HG02885 (cell line): ENCODE results near the gene NFATC1.

ENCODE experiments used
- ATAC-seq: cut with Tn5 transposase; IDR thresholded peaks from one replicate; pipeline ENCODE4 v1.9.1; 2021; ENCODE audit warnings: mild to moderate bottlenecking; ENCODE audit not compliant: unreplicated experiment, poor library complexity

Gene NFATC1

DNA sequence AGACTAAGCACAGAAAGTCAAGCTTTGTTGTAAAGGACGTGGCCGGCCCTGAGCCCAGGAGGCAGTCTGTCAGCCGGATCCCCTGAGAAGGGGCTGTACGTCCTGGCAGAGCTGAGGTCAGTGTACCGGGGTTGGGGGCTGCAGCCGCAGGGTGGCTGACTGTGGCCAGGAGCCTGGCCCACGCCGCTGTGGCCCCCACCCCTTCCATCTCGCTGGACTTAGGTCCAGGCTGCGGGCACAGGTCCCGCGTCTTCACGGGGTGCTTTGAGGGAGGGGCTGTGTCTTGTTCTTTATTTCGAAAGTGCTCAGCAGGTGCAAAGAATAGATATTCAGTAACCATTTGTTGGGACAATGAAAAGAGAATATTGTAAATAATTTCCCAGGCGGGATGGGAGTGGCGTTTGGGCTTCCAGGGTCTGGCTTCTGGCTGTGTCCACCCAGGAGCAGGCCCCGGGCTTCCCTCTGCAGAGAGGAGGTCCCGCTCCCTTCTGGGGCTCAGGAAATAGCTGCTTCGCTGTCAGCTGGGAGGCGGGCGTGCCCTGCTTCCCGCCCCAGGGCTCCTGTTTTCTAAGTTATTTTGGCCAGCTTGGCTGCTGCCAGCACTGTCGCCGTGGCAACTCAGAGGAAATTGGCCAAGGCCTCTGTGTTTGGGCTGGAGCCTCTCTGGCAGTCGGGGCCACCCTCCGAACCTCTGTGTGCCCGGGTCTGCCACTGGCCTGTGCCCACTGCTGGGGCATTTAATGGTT is 7.4 kb downstream of the NFATC1 start:
- no peak for ATAC-seq

DNA sequence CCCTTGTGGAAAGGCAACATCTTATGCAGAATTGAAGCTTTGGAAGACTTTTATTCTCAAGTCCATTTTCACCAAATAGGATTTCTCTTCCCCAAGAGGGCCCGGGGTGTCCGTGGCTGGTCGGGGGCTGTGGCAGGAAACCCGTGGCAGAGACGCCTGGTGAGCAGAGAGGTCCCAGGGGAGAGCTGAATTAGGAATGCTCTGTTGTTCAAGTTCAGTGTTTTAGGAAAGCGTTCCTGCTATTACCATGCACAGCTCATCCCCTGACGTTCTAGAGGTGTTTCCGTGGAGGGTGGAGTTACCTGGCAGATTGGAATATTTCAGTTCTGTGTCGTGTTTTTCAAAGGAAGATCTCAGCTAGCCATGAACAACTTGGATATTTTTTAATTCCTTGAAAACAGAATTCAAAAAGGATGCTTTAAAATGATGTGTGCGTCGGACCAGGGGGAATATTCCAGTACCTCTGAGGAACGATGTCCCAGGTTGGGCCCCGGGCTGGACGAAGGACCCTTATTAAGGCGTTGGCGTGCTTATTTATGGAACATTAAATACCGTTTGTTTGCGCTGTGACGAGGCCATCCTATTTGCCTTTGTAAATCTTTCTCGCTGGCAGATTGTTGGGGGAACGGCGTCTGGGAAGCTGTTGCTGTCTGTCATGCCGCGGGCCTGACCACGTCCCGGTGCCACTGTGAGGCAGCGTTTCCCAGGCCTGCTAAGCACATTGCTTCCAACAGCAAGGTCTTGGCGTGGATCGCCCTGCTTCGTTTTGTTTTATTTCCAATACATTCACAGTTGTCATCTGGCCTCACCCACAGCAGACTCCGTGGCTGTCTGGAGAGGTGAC is 8.2 kb downstream of the NFATC1 start:
- no peak for ATAC-seq

DNA sequence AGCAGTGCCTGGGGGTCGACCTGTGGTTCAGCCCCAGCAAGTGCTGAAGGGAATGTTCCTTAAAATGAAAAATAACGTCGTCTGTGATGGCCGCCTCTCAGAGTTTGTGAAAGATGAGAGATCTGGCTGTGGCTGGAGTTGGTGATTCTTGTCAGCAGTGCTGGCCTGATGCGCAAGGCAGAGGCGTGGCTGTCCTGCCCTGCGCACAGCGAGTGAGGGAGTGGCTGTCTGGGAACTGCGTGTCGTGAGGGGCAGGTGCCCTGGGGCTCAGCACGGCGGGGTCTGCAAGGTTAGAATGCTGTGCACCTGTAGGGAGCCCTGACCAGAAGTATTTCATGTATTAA is 8.8 kb downstream of the NFATC1 start:
- ATAC-seq, result no peak

DNA sequence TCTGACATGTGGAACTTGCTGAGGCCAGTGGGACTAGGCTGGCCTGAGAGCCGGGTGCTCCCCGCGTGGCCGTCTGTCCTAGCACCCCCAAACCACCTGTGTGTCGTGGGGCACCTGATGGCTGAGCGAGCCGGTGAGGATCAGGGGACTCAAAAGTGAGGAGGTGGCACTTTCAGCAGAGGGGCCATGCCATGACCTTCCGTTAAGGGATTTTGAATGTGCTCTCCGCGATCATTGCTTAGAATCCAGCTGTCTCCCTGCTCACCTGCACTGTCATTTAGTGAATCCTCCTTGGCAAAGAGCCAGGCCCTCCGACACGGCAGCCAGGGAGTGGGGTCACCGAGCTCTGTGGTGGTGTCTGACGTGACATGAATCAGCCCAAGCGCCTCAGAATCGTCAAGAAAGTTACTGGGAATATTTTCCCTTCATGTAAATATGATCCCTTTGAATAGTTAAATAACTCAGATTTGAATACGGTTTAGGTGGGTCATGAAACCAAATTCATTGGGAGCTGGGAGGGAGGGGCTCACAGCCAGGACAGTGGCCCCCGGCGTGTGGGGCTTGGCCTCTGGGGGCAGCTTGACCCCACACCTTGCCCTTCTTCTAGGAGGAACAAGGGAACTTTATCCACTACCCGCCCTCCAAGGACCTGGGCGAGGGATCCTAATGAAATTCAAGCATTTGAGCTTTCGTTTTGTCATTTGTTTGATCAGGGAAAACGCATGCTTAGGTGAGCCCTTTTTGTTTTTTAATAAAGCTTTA is 9.5 kb downstream of the NFATC1 start:
- peak; percentile 26 for ATAC-seq

DNA sequence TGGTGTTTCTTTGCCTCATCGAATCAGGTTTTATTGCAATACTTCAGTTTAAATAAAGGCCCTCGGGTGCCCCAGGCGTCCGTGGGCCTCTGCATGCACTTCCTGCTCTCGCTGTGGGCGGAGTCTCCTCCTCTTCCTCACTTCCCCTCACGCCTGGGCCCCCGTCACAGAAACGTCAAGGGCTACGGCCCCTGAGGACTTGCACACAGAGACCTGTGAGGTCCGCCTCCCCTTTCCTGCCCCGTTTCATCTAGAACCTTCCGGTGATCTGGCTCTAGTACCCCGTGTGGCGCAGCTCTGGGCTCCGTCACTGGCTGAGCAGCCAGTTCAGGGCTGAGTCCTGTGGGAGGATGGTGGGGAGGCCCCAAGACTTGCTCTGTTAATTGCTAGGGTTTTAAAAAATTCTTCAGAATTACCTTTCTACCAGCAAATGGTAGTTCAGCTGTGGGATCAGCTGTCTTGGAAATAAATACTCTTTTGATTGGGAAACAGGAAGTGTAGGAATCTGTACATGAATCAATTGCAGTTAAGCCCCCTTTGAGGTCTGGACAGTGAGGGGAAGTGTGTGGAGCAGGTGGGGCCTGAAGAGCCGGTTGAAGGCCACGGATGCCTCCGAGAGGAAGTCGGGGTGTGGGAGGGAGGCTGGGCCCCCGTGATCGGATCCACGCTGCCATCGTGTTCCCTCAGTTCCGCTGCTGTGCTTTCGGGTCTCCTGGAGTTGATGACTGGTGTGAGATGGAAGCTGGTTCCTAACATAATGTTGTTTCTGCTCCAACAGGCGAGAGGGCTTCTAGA is 10.2 kb downstream of the NFATC1 start:
- peak; percentile 79 for ATAC-seq

DNA sequence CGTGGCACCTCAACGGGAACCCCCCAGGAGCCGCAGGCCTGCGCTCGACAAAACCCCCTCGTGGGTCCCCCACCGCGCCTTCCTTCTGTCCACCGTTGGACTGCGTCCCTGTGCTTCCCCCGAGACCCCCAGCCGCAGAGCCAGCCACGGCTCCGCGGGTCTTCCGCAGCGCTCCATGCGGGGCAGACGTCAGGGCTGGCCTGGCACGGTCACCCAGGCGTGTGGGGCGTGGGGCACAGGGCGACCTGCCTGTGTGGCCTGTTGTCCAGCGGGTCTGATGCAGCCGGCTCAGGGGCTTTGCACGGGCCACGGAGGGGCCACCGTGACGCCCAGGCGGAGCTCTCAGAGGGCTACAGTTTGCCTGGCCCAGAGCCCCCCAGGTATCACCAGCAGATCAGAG is 11.0 kb downstream of the NFATC1 start:
- ATAC-seq, result no peak

DNA sequence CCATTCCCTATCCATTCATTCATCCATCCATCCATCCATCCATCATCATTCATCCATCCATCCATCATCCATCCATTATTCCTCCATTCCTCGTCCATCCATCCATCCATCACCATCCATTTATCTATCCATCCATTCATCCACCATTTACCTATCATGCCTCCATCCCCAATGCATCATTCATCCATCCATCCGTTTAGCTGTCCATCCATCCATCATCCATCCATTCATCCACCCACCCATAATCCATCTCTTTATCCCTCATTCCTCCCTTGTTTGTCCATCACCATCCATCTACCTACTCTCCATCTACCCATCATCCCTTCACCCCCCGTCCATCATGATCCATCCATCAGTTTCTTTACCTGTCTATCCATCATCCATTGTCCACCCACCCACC is 13.6 kb downstream of the NFATC1 start:
- no peak for ATAC-seq

DNA sequence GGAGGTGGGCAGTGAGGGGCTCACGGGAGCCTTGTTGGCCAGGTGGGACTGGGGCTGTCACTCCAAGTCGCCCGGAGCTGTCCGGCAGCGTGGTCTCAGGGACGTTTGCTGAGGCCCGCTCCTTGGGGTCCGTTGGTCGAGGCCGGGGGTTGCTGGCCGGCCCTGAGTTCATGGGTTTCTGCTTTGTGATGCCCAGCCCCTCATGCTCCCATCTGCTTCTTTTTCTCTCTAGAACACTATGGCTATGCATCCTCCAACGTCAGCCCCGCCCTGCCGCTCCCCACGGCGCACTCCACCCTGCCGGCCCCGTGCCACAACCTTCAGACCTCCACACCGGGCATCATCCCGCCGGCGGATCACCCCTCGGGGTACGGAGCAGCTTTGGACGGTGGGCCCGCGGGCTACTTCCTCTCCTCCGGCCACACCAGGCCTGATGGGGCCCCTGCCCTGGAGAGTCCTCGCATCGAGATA is 14.5 kb downstream of the NFATC1 start:
- ATAC-seq, result no peak

DNA sequence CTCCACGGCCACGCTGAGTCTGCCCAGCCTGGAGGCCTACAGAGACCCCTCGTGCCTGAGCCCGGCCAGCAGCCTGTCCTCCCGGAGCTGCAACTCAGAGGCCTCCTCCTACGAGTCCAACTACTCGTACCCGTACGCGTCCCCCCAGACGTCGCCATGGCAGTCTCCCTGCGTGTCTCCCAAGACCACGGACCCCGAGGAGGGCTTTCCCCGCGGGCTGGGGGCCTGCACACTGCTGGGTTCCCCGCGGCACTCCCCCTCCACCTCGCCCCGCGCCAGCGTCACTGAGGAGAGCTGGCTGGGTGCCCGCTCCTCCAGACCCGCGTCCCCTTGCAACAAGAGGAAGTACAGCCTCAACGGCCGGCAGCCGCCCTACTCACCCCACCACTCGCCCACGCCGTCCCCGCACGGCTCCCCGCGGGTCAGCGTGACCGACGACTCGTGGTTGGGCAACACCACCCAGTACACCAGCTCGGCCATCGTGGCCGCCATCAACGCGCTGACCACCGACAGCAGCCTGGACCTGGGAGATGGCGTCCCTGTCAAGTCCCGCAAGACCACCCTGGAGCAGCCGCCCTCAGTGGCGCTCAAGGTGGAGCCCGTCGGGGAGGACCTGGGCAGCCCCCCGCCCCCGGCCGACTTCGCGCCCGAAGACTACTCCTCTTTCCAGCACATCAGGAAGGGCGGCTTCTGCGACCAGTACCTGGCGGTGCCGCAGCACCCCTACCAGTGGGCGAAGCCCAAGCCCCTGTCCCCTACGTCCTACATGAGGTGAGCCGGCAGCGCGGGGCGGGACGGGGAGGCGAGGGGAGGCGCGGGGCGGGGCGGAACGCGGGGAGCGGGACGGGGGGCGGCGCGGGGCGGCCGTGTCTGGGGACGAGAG is 15.2 kb downstream of the NFATC1 start:
- no peak for ATAC-seq

DNA sequence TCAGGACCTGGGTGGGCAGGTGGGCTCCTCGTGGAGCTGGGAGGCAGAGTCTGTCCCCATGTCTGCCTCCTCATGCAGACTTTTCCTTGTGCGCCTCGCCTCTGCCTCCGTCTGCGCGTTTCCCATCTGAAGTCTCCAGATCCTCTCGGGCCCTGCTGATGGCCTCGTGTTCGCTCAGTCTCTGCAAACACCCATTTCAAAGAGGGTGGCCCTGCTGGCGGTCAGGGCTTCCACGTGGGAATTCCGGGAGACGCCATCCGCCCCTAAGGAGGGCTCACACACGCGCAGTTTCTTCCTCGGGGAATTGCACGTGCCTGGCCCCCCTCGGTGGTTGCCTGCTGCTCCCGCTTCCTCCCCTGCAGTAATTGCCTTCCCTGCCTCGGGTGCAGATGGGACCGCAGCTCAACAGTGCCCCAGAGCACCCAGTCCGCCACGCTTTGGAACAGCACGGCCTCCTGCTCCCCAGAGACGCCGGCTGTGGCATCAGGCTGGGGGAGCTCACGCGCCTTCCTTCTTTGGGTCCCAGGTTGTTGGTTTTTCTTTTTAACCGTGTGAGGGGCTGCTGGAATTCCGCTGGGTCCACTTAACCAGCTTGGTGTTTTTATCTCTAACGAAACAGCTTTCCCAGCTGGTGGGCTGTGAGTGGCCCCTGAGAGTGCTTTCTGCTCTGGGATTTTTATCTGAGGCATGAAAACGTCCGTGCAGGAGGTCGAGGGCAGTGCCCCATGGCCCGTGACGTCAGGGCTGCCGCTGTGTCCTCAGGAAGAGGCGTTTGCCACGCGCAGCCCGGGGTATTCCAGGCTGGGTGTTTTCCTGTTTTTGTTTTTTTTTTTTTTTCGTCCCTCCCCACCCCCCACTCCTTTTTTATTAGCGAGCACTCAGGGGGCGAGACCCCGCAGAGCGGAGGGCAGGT is 16.1 kb downstream of the NFATC1 start:
- no peak for ATAC-seq

DNA sequence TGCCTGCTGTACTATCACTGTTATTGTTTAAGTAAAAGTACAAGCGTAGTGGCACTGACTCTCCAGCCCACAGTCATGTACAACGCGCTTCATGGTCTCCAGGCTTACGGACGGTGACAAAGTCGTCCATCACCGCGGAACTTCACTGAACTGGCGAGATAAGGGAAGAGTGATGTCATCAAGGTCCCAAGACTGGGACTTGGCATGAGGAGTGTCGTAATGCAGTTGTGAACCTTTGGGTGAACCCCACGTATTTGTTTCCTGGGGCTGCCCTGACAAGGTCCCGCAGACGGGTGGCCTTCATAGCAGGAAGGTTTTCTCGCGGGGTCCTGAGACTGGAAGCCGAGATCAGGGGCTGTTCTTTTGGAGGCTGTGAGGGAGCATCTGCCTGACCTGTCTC is 17.3 kb downstream of the NFATC1 start:
- ATAC-seq, result no peak

DNA sequence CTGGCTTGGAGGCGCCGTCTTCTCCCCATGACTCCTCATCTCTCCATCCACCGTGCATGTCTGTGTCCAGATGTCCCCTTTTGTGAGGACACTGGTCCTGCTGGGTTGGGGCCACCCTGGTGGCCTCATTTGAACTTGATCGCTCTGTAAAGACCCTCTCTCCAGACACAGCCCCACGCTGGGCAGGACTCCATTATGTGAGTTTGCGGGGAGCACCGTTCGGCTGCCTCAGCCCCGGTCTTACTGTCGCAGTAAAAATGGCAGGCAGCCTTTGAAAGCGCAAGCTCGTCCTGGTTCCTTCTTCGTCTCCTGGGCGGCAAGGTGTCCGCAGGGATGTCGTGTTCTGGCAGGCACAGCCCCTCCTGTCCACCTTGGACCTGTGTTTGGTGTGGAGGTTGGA is 17.7 kb downstream of the NFATC1 start:
- no peak for ATAC-seq

DNA sequence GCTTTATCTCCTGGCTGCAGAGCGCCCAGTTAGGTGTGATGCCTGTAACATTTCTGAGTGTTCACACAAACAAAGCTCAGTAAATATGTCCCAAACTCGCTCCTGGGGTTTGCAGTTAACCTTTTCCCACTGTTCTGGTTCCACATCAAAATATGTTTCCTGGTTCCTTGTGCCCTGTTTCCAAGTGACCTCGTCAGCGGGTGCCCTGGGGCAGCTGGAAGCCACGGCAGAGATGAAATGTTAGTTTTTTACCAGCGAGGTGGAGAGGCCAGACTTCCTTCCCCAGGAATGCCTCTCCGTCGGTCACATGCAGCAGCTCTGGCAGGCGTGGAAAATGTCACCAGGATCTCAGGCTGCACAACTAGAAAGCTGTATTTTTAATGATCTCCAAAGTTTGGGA is 18.2 kb downstream of the NFATC1 start:
- ATAC-seq, result no peak

DNA sequence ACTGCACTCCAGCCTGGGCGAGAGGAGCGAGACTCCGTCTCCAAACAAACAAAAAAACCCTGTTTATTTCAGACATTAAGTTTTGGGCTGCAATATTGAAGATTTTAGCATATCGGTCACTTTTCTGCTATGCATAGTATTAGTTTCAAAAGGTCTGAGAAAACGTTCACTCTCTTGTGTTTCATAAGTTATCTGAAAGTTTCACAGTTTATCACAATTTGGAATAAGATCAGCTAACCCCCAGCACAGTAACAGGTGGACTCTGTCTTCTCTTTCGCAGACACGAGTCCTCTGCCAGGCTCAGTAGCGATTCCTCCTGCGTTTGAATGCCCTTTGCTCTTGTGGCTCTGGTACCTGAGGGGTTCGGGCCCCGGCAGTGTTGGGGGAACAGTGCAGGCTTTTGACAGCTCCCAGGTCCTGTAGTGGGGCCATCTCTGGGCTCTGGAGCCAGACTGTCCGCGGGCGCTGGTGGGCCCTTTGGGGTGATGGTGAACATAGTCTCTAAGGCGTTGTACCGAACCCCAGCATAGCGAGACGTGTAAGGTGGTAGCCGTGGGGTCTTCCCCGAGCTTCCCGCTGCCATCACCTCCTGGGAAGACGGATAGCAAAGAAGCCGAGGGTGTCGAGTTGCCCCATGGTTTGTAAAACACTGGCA is 20.4 kb downstream of the NFATC1 start:
- ATAC-seq, result no peak

DNA sequence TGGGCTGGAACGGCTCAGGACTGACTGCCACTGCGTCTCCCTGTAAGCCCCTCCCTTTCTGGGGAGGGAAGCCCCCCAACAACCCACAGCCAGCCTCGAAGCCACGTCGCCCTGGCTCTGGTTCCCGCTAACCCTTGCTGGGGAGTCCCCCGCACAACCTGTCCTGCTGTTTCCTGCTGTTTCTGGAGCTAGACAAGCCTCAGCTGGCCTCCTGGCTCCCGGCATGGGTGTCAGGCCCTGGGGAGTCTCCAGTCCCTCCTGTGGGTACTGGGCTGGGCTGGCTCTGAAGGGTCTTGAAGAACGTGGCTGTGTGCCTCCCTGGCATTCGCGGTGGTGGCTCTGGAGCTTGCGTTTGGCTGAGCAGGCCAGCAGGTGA is 20.9 kb downstream of the NFATC1 start:
- no peak for ATAC-seq

DNA sequence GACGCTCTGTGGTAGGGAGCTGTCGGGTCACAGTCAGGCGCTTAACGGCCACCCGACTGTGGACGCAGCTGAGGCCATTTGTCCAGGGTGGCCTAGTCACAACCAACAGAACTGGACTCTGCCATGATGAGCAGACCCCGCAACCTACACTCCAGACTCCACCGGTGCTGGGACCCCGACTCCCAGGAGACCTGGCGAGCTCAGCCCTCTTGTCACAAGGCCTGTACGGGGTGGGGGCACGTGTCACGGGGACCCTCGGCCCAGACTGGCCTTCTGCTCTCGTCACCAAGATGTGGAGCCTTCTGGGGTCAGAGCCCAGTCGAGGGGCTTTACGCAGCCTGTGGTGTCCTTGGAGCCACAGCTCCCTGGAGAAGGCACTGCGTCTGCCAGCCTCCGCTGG is 22.5 kb downstream of the NFATC1 start:
- ATAC-seq, result no peak

DNA sequence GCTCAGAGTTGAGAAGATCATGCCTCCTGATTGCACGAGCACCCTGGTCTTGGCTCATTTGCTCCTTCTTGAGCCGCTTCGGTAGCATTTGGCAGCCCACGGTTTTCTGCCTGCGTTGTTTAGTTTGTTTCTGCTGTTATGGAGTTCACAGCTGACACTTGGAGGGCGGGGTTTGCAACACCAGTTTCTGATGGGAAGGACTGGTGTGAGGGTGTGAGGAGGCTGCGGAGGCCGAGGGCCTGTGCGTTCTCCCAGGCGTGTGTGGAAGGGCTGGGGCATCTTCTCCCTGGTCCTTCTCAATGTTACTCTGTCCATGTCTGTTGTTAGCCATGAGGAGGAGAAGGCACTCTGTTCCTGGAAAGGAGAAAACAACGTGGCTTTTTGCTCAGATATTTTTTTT is 22.9 kb downstream of the NFATC1 start:
- ATAC-seq, result no peak
